ENCODE measurements around the gene CELF2.

DNA sequence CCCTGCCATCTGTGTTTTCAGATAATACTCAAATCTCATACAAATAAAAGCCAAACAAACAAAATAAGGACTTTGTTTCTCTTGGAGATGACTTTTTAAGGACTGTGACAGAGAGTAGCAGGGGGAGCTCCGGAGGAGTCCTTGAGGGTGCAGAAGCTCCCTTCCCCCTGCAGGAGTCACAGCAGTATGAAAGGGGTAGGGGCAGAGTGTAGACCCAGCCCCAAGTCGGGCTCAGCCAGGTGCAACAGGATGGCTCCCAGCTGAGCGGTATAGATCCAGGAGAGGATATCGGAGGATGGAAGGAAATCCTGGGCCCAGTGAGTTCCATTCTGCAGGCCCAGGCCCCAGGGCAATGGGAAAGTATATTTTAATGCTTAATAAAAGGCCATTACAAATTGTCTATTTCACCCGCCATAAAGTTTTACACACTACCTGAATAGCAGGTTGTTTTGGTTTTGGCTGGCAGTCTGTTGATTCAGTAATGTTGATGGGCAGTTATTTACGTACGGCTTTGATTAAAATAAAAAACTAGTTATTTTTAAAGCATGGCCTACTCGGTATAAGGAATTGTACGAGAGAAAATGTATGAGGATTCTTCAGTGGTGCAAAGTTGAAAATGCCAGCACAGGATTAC is 206.0 kb downstream of the CELF2 start:
- TF ChIP-seq, protein P1, sequence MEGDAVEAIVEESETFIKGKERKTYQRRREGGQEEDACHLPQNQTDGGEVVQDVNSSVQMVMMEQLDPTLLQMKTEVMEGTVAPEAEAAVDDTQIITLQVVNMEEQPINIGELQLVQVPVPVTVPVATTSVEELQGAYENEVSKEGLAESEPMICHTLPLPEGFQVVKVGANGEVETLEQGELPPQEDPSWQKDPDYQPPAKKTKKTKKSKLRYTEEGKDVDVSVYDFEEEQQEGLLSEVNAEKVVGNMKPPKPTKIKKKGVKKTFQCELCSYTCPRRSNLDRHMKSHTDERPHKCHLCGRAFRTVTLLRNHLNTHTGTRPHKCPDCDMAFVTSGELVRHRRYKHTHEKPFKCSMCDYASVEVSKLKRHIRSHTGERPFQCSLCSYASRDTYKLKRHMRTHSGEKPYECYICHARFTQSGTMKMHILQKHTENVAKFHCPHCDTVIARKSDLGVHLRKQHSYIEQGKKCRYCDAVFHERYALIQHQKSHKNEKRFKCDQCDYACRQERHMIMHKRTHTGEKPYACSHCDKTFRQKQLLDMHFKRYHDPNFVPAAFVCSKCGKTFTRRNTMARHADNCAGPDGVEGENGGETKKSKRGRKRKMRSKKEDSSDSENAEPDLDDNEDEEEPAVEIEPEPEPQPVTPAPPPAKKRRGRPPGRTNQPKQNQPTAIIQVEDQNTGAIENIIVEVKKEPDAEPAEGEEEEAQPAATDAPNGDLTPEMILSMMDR (IDR thresholded peaks at IDR 0.05) = no peak
- no peak for TF ChIP-seq POLR2A (IDR thresholded peaks at IDR 0.05)
